Fibroblast of lung (primary cell): Measurements from ENCODE around the gene ITPR2. TPM values are rescaled to one million over a fixed set of nuclear protein-coding genes. Genes with fewer than 3 reads are reported as not detected.

Experiments
- DNase-seq, 2 donors: peaks; one replicate each; pipeline versions ENCODE4 v3.0.0 to v3.0.0-alpha.2; 2010; ENCODE audit warnings: low read depth in 2 of 2
- H2AFZ ChIP-seq: 2 replicates; pipeline ENCODE4 v1.5.1; 2012; ENCODE audit warnings: low read length, control low read depth, inconsistent platforms
- H3K27ac ChIP-seq: 2 replicates; pipeline ENCODE4 v1.5.1; 2011; ENCODE audit warnings: low read length, control low read depth; ENCODE audit not compliant: insufficient read depth
- H3K27me3 ChIP-seq: 2 replicates; pipeline ENCODE4 v1.5.1; 2011; ENCODE audit warnings: mild to moderate bottlenecking, low read length; ENCODE audit not compliant: control insufficient read depth, insufficient read depth
- H3K36me3 ChIP-seq: 2 replicates; pipeline ENCODE4 v1.5.1; 2011; ENCODE audit warnings: low read length; ENCODE audit not compliant: control insufficient read depth, insufficient read depth
- H3K4me1 ChIP-seq: 2 replicates; pipeline ENCODE4 v1.5.1; 2011; ENCODE audit warnings: low read length; ENCODE audit not compliant: control insufficient read depth, insufficient read depth; ENCODE audit errors: extremely low read depth
- H3K4me2 ChIP-seq: 2 replicates; pipeline ENCODE4 v1.5.1; 2011; ENCODE audit warnings: low read length, control low read depth; ENCODE audit not compliant: insufficient read depth; ENCODE audit errors: extremely low read depth
- H3K4me3 ChIP-seq, 4 experiments: fragments of 200-600 bp in 1 of 4; sonication (generic) in 1 of 4; replicated peaks in 1 of 4; 2 replicates each; pipeline ENCODE4 v1.5.1; 2011 to 2016; ENCODE audit warnings: low read length in 4 of 4, low read depth in 3 of 4, mild to moderate bottlenecking in 3 of 4, control low read depth in 2 of 4, inconsistent platforms in 1 of 4, mixed read lengths in 1 of 4; ENCODE audit not compliant: insufficient read depth in 1 of 4; ENCODE audit errors: control extremely low read depth in 1 of 4
- H3K79me2 ChIP-seq: 2 replicates; pipeline ENCODE4 v1.5.1; 2012; ENCODE audit warnings: mild to moderate bottlenecking, low read length, inconsistent platforms; ENCODE audit not compliant: control insufficient read depth, insufficient read depth
- H3K9ac ChIP-seq: 2 replicates; pipeline ENCODE4 v1.5.1; 2011; ENCODE audit warnings: mild to moderate bottlenecking, low read length, control low read depth; ENCODE audit not compliant: insufficient read depth
- H3K9me3 ChIP-seq: 2 replicates; pipeline ENCODE4 v1.5.1; 2012; ENCODE audit warnings: low read depth, low read length; ENCODE audit not compliant: control insufficient read depth, insufficient read depth
- H4K20me1 ChIP-seq: 2 replicates; pipeline ENCODE4 v1.5.1; 2011; ENCODE audit warnings: low read length; ENCODE audit not compliant: control insufficient read depth, insufficient read depth; ENCODE audit errors: extremely low read depth
- CTCF ChIP-seq, 2 donors: IDR thresholded peaks in 1 of 2; conservative IDR thresholded peaks in 1 of 2; 1 replicate in 1 of 2; 2 replicates in 1 of 2; pipeline ENCODE4 v1.5.1; 2011 to 2012; ENCODE audit warnings: low read length in 2 of 2, control low read depth in 1 of 2, inconsistent platforms in 1 of 2, low read depth in 1 of 2, mild to moderate bottlenecking in 1 of 2
- EZH2 ChIP-seq: IDR thresholded peaks from 2 replicates; pipeline ENCODE4 v1.5.1; 2012; ENCODE audit warnings: low read length, control low read depth, mild to moderate bottlenecking; ENCODE audit errors: missing control alignments
- polyA plus RNA-seq, 2 donors: library from polyadenylated mRNA; depleted of rRNA in 1 of 2; stranded (reverse) in 1 of 2; unstranded in 1 of 2; fragments of >200 nt; gene quantifications; 2 replicates each; pipeline ENCODE4 v1.2.1, GENCODE V29; 2011 to 2012; ENCODE audit warnings: missing spikeins in 1 of 2
- total RNA-seq: library from RNA; depleted of rRNA; stranded (reverse); fragments of >200 nt; gene quantifications from 2 replicates; pipeline ENCODE4 v1.2.1, GENCODE V29; 2014

The ITPR2 gene
- total and polyA plus RNA-seq, 2 donors (not counting 1 experiment from before 2014, with no cell fraction given) = 5.1 to 24.6 TPM

- no peak for DNase-seq
Measured at GRCh38 chr12:26460361-26460760, 372.6 kb downstream of the ITPR2 start.

DNA sequence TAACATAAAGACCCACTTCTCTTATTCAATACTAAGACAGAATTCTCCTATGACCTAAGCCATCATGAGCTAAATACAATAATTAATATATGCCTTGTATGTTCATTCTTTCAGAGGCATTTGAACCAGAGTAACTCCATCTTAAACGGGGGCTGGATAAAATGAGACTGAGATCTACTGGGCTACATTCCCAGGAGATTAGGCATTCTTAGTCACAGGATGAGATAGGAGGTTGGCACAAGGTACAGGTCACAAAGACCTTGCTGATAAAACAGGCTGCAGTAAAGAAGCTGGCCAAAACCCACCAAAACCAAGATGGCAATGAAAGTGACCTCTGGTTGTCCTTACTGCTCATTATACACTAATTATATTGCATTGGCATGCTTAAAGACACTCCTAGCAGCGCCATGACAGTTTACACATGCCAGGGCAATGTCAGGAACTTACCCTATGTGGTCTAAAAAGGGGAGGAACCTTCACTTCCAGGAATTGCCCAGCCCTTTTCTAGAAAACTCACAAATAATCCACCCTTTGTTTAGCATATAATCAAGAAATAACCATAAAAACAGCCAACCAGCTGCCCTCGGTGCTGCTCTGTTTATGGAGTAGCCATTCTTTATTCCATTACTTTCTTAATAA is 376.9 kb downstream of the ITPR2 start:
- Histone ChIP-seq H3K27ac (no peak overlapping the region), H3K36me3 (no peaks in the 10 kb centered on the region), H3K79me2 (no peaks in the 10 kb centered on the region), H3K27me3 (no peaks in the 10 kb centered on the region), H3K9me3 (no peaks in the 10 kb centered on the region), H3K9ac (no peak overlapping the region), H3K4me3 (no peak overlapping the region), H2AFZ (no peak overlapping the region), H3K4me2 (no peak overlapping the region), H3K4me1 (no peaks in the 10 kb centered on the region), H4K20me1 (no peaks in the 10 kb centered on the region)
- DNase-seq = peak in 1 of 2 donors; percentile 35
- TF ChIP-seq CTCF (conservative IDR thresholded peaks at IDR 0.05 in 1 of 2, IDR thresholded peaks at IDR 0.05 in 1 of 2; ENCODE audit: low read depth in 1 of 2, low read length in 2 of 2) (no peak), EZH2 (no peak)

More at GRCh38 chr12:26460361-26460760, 372.6 kb downstream of the ITPR2 start:
- H3K4me1 ChIP-seq = no peaks in the 10 kb centered on the region
- H3K27ac ChIP-seq = no peak overlapping the region
- no peaks in the 10 kb centered on the region for H3K27me3 ChIP-seq
- no peak overlapping the region for H3K9ac ChIP-seq
- H3K4me2 ChIP-seq = no peak overlapping the region
- H3K79me2 ChIP-seq = no peaks in the 10 kb centered on the region
- H4K20me1 ChIP-seq = no peaks in the 10 kb centered on the region
- TF ChIP-seq CTCF (conservative IDR thresholded peaks at IDR 0.05 in 1 of 2, IDR thresholded peaks at IDR 0.05 in 1 of 2; ENCODE audit: low read depth in 1 of 2, low read length in 2 of 2) (no peak), EZH2 (no peak)
- H3K9me3 ChIP-seq = no peaks in the 10 kb centered on the region
- no peak overlapping the region for H3K4me3 ChIP-seq
- no peak overlapping the region for H2AFZ ChIP-seq
- H3K36me3 ChIP-seq = no peaks in the 10 kb centered on the region

DNA sequence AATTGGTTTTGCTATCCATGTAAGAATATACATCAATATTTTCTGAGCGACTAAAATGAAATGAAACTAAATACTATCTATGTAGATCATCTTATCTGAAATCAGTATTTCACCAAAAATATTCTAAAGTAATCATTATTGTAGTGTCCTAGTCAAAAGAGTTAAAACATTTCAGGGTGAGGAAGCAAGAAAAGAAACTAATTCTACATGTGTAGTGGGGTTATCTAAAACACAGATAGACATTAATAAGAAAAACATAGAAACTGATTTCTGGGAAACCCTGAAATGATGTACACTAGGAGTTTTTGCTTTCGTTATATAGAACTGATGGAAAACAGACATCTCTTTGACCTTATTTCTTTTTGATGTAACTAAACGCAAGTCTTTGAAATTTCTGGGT is 379.7 kb downstream of the ITPR2 start:
- Histone ChIP-seq H4K20me1 (no peaks in the 10 kb centered on the region), H3K4me3 (no peak overlapping the region), H3K36me3 (no peaks in the 10 kb centered on the region)

More for the DNA sequence above, 379.7 kb downstream of the ITPR2 start:
- Histone ChIP-seq H3K27ac (no peak overlapping the region), H3K4me1 (no peaks in the 10 kb centered on the region), H3K4me2 (no peak overlapping the region), H3K9ac (no peak overlapping the region), H2AFZ (no peak overlapping the region), H3K27me3 (no peaks in the 10 kb centered on the region), H3K9me3 (no peaks in the 10 kb centered on the region), H3K79me2 (no peaks in the 10 kb centered on the region)
- no peak for DNase-seq
- TF ChIP-seq EZH2 (no peak), CTCF (conservative IDR thresholded peaks at IDR 0.05 in 1 of 2, IDR thresholded peaks at IDR 0.05 in 1 of 2; ENCODE audit: low read depth in 1 of 2, low read length in 2 of 2) (no peak)
